WTC11 (cell line): ENCODE measurements around the gene GOSR1. TPM values are rescaled to one million over a fixed set of nuclear protein-coding genes. Genes with fewer than 3 reads are reported as not detected.

Experiments
- ATAC-seq: fragments of 200-7000 bp; cut with Tn5 transposase; 2 replicates; pipeline ENCODE4 v1.10.0; 2021; ENCODE audit warnings: mild to moderate bottlenecking, moderate library complexity
- CTCF ChIA-PET: fragments of 300-600 bp; sonication (Branson Sonifier 250); formaldehyde crosslinking; loops from one replicate; lab custom pipeline; 2021; ENCODE audit warnings: antibody characterized with exemption; lab: Charles Lee
- POLR2A ChIA-PET: fragments of 350-600 bp; sonication (Branson Sonifier 250); formaldehyde crosslinking; loops from one replicate; lab custom pipeline; 2021; ENCODE audit warnings: antibody characterized with exemption; lab: Charles Lee
- DNase-seq: peaks from one replicate; pipeline ENCODE4 v3.0.0; 2021; ENCODE audit warnings: low spot score
- H3K27ac Mint-ChIP-seq: 2 replicates; pipeline ENCODE4 v1.8.0; 2021; ENCODE audit warnings: mixed read lengths
- H3K27me3 Mint-ChIP-seq: 2 replicates; pipeline ENCODE4 v1.8.0; 2021; ENCODE audit warnings: low read depth, mild to moderate bottlenecking, moderate library complexity, mixed read lengths
- H3K36me3 Mint-ChIP-seq: 2 replicates; pipeline ENCODE4 v1.8.0; 2021; ENCODE audit warnings: mixed read lengths
- H3K4me1 Mint-ChIP-seq: 2 replicates; pipeline ENCODE4 v1.8.0; 2022; ENCODE audit warnings: mixed read lengths
- H3K4me3 Mint-ChIP-seq: 2 replicates; pipeline ENCODE4 v1.8.0; 2021; ENCODE audit warnings: mild to moderate bottlenecking, moderate library complexity, mixed read lengths
- H3K9me3 Mint-ChIP-seq: 2 replicates; pipeline ENCODE4 v1.8.0; 2021; ENCODE audit warnings: mixed read lengths
- CBFB ChIP-seq: sonication (generic); formaldehyde crosslinking; IDR thresholded peaks from 2 replicates; pipeline ENCODE4 v1.8.1; 2022; ENCODE audit warnings: mild to moderate bottlenecking, low read depth, missing genetic modification reagents
- CREB1 ChIP-seq: sonication (generic); formaldehyde crosslinking; IDR thresholded peaks from 2 replicates; pipeline ENCODE4 v1.8.0; 2023; ENCODE audit warnings: mild to moderate bottlenecking, missing genetic modification reagents
- CREM ChIP-seq: sonication (generic); formaldehyde crosslinking; IDR thresholded peaks from 2 replicates; pipeline ENCODE4 v1.8.1; 2022; ENCODE audit warnings: mild to moderate bottlenecking, missing genetic modification reagents, moderate library complexity
- ELF4 ChIP-seq: sonication (generic); formaldehyde crosslinking; IDR thresholded peaks from 2 replicates; pipeline ENCODE4 v1.8.1; 2022; ENCODE audit warnings: low read depth, mild to moderate bottlenecking, moderate library complexity, missing genetic modification reagents
- EMX1 ChIP-seq: fragments of 250-450 bp; sonication (Bioruptor Pico); IDR thresholded peaks from 2 replicates; pipeline ENCODE4 v1.8.0; 2021; ENCODE audit warnings: mild to moderate bottlenecking
- ESRRA ChIP-seq: sonication (generic); formaldehyde crosslinking; IDR thresholded peaks from 2 replicates; pipeline ENCODE4 v1.8.1; 2022; ENCODE audit warnings: mild to moderate bottlenecking, missing genetic modification reagents, borderline replicate concordance
- JUN ChIP-seq: sonication (generic); formaldehyde crosslinking; IDR thresholded peaks from 2 replicates; pipeline ENCODE4 v1.8.0; 2023; ENCODE audit warnings: mild to moderate bottlenecking, missing genetic modification reagents
- MXD4 ChIP-seq: fragments of 250-450 bp; sonication (Bioruptor Pico); IDR thresholded peaks from 2 replicates; pipeline ENCODE4 v1.8.0; 2021; ENCODE audit warnings: mild to moderate bottlenecking, moderate library complexity, borderline replicate concordance
- NFYB ChIP-seq: sonication (generic); formaldehyde crosslinking; conservative IDR thresholded peaks from 2 replicates; pipeline ENCODE4 v1.8.0; 2022; ENCODE audit warnings: low read depth, missing genetic modification reagents
- NR2C2 ChIP-seq: sonication (generic); formaldehyde crosslinking; IDR thresholded peaks from 2 replicates; pipeline ENCODE4 v1.8.0; 2022; ENCODE audit warnings: mild to moderate bottlenecking, missing genetic modification reagents
- TEAD1 ChIP-seq: sonication (generic); formaldehyde crosslinking; IDR thresholded peaks from 2 replicates; pipeline ENCODE4 v1.8.0; 2022; ENCODE audit warnings: mild to moderate bottlenecking, missing genetic modification reagents
- TEAD4 ChIP-seq: sonication (generic); formaldehyde crosslinking; IDR thresholded peaks from 2 replicates; pipeline ENCODE4 v1.8.0; 2022; ENCODE audit warnings: mild to moderate bottlenecking, missing genetic modification reagents
- ZBTB21 ChIP-seq: sonication (generic); formaldehyde crosslinking; IDR thresholded peaks from 2 replicates; pipeline ENCODE4 v1.8.1; 2023; ENCODE audit warnings: mild to moderate bottlenecking, missing genetic modification reagents, borderline replicate concordance
- ZNF121 ChIP-seq: sonication (generic); formaldehyde crosslinking; IDR thresholded peaks from 2 replicates; pipeline ENCODE4 v1.8.0; 2023; ENCODE audit warnings: missing genetic modification reagents
- ZNF416 ChIP-seq: fragments of 250-450 bp; sonication (Bioruptor Pico); IDR thresholded peaks from 2 replicates; pipeline ENCODE4 v1.9.0; 2021; ENCODE audit warnings: mild to moderate bottlenecking, inconsistent platforms
- total RNA-seq: library from RNA; stranded (reverse); gene quantifications from 3 replicates; pipeline ENCODE4 v1.2.3, GENCODE V29; 2021
- TF ChIP-seq, protein P1 (sequence below): sonication (generic); formaldehyde crosslinking; IDR thresholded peaks from 2 replicates; pipeline ENCODE4 v1.8.1; 2022; ENCODE audit warnings: low read depth, missing genetic modification reagents, borderline replicate concordance
- TF ChIP-seq, protein P2 (sequence below): fragments of 250-450 bp; sonication (Bioruptor Pico); IDR thresholded peaks from 2 replicates; pipeline ENCODE4 v1.9.0; 2021; ENCODE audit warnings: mild to moderate bottlenecking
- TF ChIP-seq, protein P3 (sequence below): fragments of 250-450 bp; sonication (Bioruptor Pico); IDR thresholded peaks from 2 replicates; pipeline ENCODE4 v2.1.2; 2022; ENCODE audit warnings: mild to moderate bottlenecking, moderate library complexity
- TF ChIP-seq, protein P4 (sequence below): sonication (generic); formaldehyde crosslinking; IDR thresholded peaks from 2 replicates; pipeline ENCODE4 v1.8.0; 2022; ENCODE audit warnings: mild to moderate bottlenecking, missing genetic modification reagents

GOSR1 gene
- total RNA-seq, 1 experiment from 2014 or later = 37.4 TPM

DNA sequence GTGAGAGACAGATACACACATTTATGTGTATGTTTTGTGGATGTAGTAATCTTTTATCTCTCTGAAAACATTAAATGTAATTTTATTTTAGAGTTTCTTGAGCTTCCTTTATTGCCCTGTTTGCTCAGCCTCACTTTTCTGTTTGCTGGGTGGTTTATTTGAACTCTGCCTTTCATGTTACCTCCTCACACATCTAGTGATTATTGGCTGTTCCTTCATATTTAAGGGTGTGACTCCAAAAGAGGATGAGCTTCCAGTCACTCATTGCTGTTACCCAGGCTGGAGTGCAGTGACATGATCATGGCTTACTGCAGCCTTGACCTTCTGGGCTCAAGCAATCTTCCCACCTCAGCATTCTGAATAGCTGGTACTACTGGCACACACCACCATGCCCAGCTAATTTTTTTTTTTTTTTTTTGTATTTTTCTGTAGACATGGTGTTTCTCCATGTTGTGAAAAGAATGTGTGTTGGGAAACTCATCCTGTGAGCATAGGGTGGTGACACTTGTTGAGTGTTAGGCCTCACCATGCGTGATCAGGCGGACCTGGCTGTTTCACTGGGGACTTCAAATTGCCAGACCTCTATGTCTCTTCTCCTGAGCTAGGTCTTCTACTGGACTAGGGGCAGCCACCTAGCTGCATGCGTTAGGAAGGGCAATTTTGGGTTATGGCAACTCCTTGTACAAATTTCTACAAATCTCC is 37.8 kb downstream of the GOSR1 start:
- ATAC-seq (no peak), DNase-seq (no peak)
- TF ChIP-seq ZNF121 (CRISPR knock-in tag) (no peak), JUN (CRISPR knock-in tag) (no peak), ZNF416 (CRISPR knock-in tag) (no peak), CREB1 (no peak), CREM (CRISPR knock-in tag) (no peak), CBFB (no peak), ZBTB21 (no peak), TEAD4 (no peak), ELF4 (CRISPR knock-in tag) (no peak), MXD4 (CRISPR knock-in tag) (no peak)
- TF ChIP-seq, protein P1, sequence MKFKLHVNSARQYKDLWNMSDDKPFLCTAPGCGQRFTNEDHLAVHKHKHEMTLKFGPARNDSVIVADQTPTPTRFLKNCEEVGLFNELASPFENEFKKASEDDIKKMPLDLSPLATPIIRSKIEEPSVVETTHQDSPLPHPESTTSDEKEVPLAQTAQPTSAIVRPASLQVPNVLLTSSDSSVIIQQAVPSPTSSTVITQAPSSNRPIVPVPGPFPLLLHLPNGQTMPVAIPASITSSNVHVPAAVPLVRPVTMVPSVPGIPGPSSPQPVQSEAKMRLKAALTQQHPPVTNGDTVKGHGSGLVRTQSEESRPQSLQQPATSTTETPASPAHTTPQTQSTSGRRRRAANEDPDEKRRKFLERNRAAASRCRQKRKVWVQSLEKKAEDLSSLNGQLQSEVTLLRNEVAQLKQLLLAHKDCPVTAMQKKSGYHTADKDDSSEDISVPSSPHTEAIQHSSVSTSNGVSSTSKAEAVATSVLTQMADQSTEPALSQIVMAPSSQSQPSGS (CRISPR knock-in tag) = no peak
- TF ChIP-seq, protein P2, sequence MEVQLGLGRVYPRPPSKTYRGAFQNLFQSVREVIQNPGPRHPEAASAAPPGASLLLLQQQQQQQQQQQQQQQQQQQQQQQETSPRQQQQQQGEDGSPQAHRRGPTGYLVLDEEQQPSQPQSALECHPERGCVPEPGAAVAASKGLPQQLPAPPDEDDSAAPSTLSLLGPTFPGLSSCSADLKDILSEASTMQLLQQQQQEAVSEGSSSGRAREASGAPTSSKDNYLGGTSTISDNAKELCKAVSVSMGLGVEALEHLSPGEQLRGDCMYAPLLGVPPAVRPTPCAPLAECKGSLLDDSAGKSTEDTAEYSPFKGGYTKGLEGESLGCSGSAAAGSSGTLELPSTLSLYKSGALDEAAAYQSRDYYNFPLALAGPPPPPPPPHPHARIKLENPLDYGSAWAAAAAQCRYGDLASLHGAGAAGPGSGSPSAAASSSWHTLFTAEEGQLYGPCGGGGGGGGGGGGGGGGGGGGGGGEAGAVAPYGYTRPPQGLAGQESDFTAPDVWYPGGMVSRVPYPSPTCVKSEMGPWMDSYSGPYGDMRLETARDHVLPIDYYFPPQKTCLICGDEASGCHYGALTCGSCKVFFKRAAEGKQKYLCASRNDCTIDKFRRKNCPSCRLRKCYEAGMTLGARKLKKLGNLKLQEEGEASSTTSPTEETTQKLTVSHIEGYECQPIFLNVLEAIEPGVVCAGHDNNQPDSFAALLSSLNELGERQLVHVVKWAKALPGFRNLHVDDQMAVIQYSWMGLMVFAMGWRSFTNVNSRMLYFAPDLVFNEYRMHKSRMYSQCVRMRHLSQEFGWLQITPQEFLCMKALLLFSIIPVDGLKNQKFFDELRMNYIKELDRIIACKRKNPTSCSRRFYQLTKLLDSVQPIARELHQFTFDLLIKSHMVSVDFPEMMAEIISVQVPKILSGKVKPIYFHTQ (CRISPR knock-in tag) = no peak
- TF ChIP-seq, protein P3, sequence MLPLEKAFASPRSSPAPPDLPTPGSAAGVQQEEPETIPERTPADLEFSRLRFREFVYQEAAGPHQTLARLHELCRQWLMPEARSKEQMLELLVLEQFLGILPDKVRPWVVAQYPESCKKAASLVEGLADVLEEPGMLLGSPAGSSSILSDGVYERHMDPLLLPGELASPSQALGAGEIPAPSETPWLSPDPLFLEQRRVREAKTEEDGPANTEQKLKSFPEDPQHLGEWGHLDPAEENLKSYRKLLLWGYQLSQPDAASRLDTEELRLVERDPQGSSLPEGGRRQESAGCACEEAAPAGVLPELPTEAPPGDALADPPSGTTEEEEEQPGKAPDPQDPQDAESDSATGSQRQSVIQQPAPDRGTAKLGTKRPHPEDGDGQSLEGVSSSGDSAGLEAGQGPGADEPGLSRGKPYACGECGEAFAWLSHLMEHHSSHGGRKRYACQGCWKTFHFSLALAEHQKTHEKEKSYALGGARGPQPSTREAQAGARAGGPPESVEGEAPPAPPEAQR = no peak
- TF ChIP-seq, protein P4, sequence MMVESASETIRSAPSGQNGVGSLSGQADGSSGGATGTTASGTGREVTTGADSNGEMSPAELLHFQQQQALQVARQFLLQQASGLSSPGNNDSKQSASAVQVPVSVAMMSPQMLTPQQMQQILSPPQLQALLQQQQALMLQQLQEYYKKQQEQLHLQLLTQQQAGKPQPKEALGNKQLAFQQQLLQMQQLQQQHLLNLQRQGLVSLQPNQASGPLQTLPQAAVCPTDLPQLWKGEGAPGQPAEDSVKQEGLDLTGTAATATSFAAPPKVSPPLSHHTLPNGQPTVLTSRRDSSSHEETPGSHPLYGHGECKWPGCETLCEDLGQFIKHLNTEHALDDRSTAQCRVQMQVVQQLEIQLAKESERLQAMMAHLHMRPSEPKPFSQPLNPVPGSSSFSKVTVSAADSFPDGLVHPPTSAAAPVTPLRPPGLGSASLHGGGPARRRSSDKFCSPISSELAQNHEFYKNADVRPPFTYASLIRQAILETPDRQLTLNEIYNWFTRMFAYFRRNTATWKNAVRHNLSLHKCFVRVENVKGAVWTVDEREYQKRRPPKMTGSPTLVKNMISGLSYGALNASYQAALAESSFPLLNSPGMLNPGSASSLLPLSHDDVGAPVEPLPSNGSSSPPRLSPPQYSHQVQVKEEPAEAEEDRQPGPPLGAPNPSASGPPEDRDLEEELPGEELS (CRISPR knock-in tag) = no peak
- Mint-ChIP-seq H3K36me3 (peaks cover 9% of the 10 kb centered on the region), H3K4me3 (no peak overlapping the region), H3K27me3 (no peaks in the 10 kb centered on the region), H3K9me3 (no peaks in the 10 kb centered on the region), H3K27ac (no peak overlapping the region), H3K4me1 (no peaks in the 10 kb centered on the region)
- POLR2A ChIA-PET = no interaction called here
- CTCF ChIA-PET = interaction anchor here (0.6 to 0.7 kb wide), 2 partner anchors 79 to 991 kb away, joined by 3 read pairs; no protein-coding TSS in a partner anchor

DNA sequence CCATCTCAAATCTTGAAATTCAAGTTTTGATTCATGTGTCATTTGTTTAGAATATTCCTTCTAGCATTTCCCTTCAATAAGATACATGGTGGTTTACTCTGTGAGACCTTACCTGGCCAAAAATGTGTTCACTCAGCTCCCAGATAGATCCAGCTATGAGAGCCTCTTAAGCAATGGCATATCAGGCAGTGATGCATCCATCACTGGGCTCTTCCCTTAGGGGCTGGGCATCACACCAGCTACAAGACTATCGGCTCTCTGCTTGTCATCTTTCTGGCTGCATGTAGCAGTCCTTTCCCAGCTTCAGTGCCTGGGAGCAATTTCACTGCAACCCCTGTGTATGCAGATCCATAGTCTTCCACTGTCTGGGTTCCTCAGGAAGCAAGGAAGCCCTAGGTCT is 40.6 kb downstream of the GOSR1 start:
- no peak for DNase-seq
- ChIA-PET CTCF (no interaction called here), POLR2A (no interaction called here)
- ATAC-seq = no peak
- Mint-ChIP-seq H3K36me3 (peaks cover 36% of the 10 kb centered on the region), H3K4me1 (no peaks in the 10 kb centered on the region), H3K27me3 (no peaks in the 10 kb centered on the region), H3K9me3 (peaks cover 14% of the 10 kb centered on the region), H3K4me3 (no peak overlapping the region), H3K27ac (no peak overlapping the region)
- TF ChIP-seq NR2C2 (CRISPR knock-in tag) = no peak

DNA sequence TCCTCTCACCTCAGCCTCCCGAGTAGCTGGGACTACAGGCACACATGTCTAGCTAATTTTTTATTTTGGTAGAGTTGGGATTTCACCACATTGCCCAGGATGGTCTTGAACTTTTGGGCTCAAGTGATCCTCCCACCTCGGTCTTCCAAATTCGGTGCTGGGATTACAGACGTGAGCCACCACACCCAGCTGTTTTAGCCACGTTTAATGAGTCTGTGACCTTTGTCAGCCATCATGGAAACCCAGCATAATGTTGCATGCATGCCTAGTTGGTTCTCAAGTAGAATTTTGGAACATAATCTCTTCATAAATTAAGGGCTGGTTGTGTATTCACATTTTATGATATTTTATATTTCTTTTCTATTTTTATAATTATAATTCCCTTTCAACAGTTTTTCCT is 42.0 kb downstream of the GOSR1 start:
- DNase-seq = no peak
- no peak for ATAC-seq
- Mint-ChIP-seq H3K27me3 (no peaks in the 10 kb centered on the region), H3K9me3 (peaks cover 15% of the 10 kb centered on the region), H3K4me1 (no peaks in the 10 kb centered on the region), H3K4me3 (no peak overlapping the region), H3K36me3 (peaks cover 41% of the 10 kb centered on the region), H3K27ac (no peak overlapping the region)
- TF ChIP-seq NFYB (CRISPR knock-in tag) (no peak), ESRRA (CRISPR knock-in tag) (no peak), TEAD1 (CRISPR knock-in tag) (no peak), EMX1 (no peak), CBFB (no peak)
- TF ChIP-seq, protein P3 = no peak
- ChIA-PET POLR2A (no interaction called here), CTCF (no interaction called here)
